SKM-1 (cell line): ENCODE results near the gene NEU2.

Experiments
- DNase-seq: peaks from one replicate; lab custom pipeline; 2025; ENCODE audit not compliant: unreplicated experiment; lab: John Stamatoyannopoulos, UW

The NEU2 gene

GRCh38 chr2:233032551-233033320 lies at the start of gene NEU2:
NEU2 (plus strand) TSS chr2:233032672; CDS start chr2:233032672, 0 bp downstream.
- DNase-seq: no peak

DNA sequence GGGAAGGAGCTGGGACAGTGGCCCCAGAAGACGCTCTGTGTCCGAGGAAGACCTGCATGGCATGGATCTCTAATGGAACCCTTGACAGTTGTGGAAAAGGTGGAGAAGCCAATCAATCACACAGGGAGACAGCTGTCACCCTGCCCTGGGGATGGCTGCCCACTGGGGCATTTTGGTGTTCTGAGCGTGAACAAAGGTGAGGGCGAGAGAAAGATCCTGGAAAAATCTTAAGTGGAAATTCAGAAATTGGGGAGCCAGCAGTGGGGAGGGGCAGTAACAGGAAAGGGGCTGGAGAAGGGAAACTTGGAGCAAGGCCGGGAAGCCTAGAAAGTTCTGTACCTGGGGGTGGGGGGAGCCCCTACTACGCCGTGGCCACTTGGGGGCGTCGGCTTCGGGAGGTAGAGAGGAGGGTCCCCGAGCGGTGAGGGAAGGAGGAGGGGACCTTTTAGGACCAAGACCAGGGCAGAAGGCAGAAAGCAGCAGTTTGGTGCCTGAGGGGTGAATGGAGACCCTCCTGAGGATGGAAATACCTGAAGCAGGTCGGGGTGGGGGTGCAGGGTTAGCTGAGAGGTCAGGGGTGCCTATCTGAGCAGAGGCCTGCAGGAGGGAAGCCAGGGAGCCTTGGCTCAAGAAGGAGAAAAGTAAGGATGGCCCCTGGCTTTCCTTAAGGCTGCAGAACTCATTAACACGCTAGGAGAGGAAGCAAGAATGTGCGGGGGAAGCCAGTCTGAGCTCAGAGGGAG lies 49.4 kb upstream of the NEU2 start:
- DNase-seq: no peak

DNA sequence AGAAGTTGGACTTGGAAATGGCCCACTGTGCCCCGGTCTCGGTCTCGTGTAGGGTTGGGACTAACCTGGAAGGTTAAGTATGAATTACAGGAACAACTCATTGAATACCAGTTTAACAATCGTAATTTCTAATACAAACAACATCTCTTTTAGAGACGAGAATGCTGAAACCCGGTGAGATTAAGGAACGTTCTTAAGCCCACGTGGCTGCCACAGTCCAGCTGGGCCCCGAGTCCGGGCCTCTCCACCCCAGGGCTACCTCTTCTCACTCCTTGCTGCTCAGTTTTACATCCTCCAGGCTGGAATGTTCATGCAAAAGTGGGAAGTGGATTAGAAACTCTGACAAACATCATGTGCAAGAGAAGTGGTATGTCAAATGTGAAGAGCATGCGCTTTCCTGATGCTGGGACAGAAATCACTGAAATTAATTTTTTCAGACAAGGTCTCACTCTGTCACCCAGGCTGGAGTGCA lies 48.8 kb upstream of the NEU2 start:
- DNase-seq: no peak

DNA sequence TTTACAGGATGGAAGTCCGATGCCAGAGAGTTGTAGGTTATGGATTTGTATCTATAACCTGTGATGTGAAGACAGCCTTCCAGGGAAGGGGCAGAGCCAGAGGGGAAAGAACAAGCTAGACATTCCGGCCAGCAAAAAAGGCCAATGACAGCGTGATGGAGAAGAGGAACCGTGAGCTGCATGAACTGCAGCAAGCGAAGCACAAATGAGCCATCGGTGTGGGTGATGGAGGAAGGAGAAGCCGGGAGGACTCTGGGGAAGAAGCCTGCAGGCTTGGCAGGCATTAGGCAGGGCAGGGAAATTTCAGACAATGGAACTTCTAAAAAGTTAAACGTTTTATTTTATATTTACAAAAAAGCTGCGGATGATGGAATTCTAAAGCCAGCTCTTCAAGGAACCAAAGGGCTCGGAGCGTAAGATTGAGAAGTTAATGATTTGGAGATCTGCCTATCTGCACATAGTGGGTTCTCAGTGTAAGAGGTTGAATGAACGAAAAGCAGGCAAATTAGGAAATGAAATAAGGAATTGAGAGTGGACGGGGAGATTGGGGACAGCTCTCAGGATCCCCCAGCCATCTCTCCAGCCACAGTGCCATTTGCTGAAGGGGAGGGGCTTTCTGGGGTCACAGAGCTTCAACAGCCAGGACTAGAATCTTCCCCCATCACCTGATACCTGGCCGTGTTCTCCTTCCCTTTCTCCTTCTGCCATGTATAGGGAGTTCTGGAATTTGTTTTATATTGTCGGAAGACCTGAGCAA lies 47.8 kb upstream of the NEU2 start:
- no peak for DNase-seq

- no peak for DNase-seq
These were observed 46.3 kb upstream of the NEU2 start for GRCh38 chr2:232986155-232986554.

DNA sequence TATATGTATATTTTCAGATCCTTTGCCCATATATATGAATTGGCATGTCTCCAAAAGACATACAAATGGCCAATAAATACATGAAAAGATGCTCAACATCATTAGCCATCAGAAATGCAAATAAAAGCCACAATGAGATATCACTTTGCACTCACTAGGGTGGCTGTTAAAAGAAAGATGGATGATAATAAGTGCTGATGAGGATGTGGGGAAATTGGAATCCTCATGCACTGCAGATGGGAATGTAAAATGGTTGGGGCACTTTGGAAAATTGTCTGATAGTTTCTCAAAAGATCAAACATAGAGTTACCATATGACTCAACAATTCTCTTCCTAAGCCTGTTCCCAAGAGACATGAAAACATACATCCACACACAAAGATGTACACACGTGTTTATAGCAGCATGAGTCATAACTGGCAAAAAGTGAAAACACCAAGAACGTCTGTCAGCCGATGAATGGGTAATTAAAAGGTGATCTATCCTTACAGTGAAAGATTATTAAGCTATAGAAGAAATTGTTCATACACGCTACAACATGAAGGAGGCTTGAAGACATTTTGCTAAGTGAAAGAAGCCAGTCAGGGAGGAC lies 39.1 kb upstream of the NEU2 start:
- no peak for DNase-seq

GRCh38 chr2:232994446-232994845 lies 38.0 kb upstream of the NEU2 start:
- DNase-seq: no peak

GRCh38 chr2:232997749-232998665 lies 34.5 kb upstream of the NEU2 start:
- no peak for DNase-seq

- no peak for DNase-seq
These were observed 33.8 kb upstream of the NEU2 start for GRCh38 chr2:232998666-232998985.

DNA sequence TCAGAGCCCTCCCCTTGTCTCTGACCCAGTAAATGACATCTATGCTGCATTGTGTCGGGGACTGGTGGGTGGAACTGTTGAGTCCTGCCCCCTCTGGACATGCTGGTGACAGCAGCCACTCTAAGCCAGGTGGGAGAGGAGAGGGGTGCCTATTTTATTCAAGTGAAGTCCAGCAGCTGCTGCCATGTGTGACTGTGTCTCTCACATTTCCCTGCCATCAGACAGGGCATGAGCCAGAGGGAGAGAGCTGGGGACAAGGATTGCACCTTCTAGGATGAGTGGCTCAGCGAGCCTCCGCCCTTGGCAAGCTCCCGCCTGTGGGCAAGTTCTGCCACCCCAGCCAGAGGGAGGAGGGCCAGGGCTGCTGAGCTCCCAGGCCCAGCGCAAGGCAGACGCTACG lies 33.1 kb upstream of the NEU2 start:
- DNase-seq: no peak

GRCh38 chr2:233000886-233001750 lies 31.4 kb upstream of the NEU2 start:
- no peak for DNase-seq

DNA sequence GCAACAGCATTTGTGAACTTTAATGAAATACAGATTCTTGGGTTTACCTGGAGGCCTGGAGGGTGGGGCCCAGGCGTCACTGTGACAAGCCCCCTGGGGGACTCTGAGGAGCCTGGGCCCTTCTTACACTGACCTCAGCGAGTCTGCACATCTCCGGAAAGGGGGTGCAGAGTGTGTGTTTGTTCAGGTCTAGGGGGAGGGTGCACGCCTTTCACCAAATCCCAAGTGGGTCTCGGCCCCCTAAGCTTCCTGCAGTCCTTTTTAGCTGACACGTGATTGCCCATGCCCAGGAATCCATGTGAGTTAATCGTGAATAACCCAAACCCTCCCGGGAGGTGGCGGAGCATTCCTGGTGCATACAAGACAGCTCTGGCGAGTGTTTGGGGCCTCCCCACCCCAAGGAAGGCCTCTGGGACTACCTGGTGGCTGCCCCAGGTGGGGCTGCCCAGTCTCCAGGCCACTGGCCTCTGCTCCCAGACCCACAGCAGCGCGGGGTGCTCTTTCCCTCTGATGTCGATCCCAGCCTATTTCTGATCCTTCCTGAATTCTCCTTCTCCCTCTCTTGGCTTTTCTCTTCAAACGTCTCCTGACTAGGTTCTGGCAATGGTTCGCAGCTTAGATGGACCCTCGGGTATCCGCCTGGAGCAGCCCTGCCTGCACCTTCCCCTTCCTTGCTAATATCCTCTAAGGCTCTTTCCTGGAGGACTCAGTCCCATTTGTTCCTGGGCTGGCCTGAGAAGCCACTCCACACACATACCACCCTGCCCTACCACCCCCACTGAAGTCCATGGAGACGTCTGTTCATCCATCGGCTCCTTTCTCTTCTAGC lies 29.4 kb upstream of the NEU2 start:
- DNase-seq: no peak

GRCh38 chr2:233003658-233004555 lies 28.6 kb upstream of the NEU2 start:
- DNase-seq: no peak

DNA sequence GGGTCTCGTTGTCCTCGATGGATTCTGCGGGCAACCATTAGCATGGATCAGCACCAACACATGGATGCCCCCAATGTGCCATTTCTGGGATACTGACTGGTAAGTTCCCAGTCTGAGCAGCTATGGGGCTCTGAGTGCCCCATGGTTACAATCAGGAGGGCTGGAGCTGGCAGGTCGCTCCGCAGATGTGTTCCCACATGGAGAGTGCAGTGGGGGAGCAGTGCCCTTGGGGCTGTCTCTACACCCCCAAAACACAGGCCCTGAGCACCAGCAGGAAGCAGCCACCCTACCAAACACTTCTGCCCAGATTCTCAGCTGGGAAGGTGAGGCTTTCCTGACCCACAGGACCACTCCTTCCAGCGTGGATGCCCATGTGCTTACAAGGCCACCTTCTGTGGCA lies 27.4 kb upstream of the NEU2 start:
- DNase-seq: no peak

- DNase-seq: no peak
These were observed 25.8 kb upstream of the NEU2 start for GRCh38 chr2:233006648-233007047.

DNA sequence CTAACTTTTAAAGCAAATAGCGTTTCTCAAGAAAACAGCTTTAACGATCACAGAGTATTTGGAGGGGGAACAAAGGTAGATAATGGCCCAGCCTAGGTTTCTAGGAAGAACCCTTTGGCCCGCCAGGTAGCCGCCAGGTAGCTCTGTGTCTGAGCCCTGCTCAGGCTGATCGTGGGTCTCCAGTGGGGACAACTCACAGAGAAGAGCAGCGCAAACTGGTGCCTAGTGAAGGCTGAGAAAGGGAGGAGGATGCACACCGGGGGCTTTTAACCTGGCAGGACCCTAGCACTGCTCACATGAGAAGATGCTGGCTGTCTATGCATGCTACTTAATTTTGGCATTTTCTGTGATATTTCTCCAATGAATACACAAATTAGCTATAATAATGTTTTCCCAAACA lies 25.2 kb upstream of the NEU2 start:
- DNase-seq: no peak

DNA sequence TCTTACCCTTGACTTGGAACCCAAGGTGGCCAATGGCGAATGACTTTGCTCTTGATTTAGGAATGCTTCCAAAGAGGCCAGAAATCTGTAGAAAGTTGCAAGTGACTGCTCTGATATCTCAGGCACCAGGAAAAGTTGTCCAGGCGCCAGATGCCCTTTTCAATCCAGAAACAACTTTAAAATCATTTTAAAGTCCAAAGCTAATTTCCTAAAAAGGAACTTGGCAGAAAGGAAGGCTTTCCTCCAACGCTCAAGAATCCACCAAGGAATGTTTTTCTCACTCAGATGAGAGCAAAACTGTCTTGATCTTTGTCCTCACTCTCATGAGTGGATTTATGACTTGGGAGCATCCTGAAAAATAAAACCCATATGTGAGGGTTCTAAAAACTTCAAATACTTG lies 24.7 kb upstream of the NEU2 start:
- no peak for DNase-seq

DNA sequence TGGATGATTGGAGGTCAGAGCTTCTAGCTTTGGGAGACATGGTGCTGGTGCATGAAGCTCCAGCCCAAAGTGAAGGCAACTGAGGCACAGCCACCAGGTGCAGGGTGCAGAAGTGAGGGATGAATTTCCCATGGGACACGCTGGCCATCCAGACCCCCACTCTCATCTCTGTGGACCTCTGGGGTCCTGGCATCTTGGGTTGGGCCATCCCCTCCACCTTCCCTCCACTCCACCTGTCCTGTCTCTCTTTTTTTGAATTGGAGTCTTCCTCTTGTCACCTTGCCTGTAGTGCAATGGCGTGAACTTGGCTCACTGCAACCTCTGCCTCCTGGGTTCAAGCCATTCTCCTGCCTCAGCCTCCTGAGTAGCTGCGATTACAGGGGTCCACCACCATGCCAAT lies 22.8 kb upstream of the NEU2 start:
- no peak for DNase-seq
